ENCODE results near the gene ZBED1.

DNA sequence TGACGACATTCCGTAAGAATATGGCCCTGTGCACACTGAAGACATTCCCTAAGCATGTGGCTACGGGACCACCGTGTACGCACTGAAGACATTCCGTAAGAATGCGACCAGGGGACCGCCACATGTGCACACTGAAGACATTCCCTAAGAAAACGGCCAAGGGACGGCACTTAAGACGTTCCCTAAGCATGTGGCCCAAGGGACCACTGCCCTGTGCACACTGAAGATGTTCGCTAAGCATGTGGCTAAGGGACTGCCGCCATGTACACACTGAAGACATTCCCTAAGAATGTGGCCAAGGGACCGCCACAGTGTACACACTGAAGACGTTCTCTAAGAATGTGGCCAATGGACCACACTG, 21.4 kb downstream of the ZBED1 start:
- TF ChIP-seq, protein P1, sequence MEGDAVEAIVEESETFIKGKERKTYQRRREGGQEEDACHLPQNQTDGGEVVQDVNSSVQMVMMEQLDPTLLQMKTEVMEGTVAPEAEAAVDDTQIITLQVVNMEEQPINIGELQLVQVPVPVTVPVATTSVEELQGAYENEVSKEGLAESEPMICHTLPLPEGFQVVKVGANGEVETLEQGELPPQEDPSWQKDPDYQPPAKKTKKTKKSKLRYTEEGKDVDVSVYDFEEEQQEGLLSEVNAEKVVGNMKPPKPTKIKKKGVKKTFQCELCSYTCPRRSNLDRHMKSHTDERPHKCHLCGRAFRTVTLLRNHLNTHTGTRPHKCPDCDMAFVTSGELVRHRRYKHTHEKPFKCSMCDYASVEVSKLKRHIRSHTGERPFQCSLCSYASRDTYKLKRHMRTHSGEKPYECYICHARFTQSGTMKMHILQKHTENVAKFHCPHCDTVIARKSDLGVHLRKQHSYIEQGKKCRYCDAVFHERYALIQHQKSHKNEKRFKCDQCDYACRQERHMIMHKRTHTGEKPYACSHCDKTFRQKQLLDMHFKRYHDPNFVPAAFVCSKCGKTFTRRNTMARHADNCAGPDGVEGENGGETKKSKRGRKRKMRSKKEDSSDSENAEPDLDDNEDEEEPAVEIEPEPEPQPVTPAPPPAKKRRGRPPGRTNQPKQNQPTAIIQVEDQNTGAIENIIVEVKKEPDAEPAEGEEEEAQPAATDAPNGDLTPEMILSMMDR (conservative IDR thresholded peaks at IDR 0.05) = no peak
- no peak for TF ChIP-seq ZFX (IDR thresholded peaks at IDR 0.05)
